OCI-LY3 (cell line): Measurements from ENCODE around the gene USP7.

Experiments
- H2AFZ ChIP-seq: fragments of 200-600, 300-600 bp; shearing (Covaris generic); 2 replicates; pipeline ENCODE4 v1.6.0; 2014; ENCODE audit warnings: antibody characterized with exemption, low read depth, low read length
- H3K27ac ChIP-seq: fragments of 200-600, 300-600 bp; sonication (generic); 2 replicates; pipeline ENCODE4 v1.5.1; 2014; ENCODE audit warnings: mild to moderate bottlenecking, low read length, moderate library complexity, mixed read lengths
- H3K27me3 ChIP-seq: fragments of 200-600, 300-600 bp; sonication (generic); 2 replicates; pipeline ENCODE4 v1.6.1; 2014; ENCODE audit warnings: low read depth, low read length, mixed read lengths
- H3K36me3 ChIP-seq: fragments of 200-600, 300-600 bp; sonication (generic); replicated peaks from 2 replicates; pipeline ENCODE3; 2014; ENCODE audit warnings: low read depth, low read length, mixed read lengths
- H3K4me1 ChIP-seq: fragments of 300-600, 200-600 bp; sonication (generic); 2 replicates; pipeline ENCODE4 v1.6.1; 2014; ENCODE audit warnings: low read length, mixed read lengths
- H3K4me2 ChIP-seq: fragments of 200-600, 300-600 bp; sonication (generic); 2 replicates; pipeline ENCODE4 v1.6.1; 2014; ENCODE audit warnings: low read length, mixed read lengths
- H3K4me3 ChIP-seq: fragments of 300-600, 200-600 bp; sonication (generic); 2 replicates; pipeline ENCODE4 v1.5.1; 2014; ENCODE audit warnings: antibody characterized with exemption, mild to moderate bottlenecking, low read length, moderate library complexity
- H3K79me2 ChIP-seq: fragments of 300-600, 200-600 bp; shearing (Covaris generic); 2 replicates; pipeline ENCODE4 v1.6.1; 2014; ENCODE audit warnings: mild to moderate bottlenecking, low read length, mixed read lengths
- H3K9ac ChIP-seq: fragments of 300-600, 200-600 bp; shearing (Covaris generic); 2 replicates; pipeline ENCODE4 v1.6.0; 2014; ENCODE audit warnings: mild to moderate bottlenecking, low read length, moderate library complexity
- H3K9me3 ChIP-seq: fragments of 200-600, 300-600 bp; shearing (Covaris generic); 2 replicates; pipeline ENCODE4 v1.6.1; 2014; ENCODE audit warnings: low read length, mixed read lengths; ENCODE audit not compliant: insufficient read depth
- H4K20me1 ChIP-seq: fragments of 200-600, 300-600 bp; sonication (generic); 2 replicates; pipeline ENCODE4 v1.6.1; 2016; ENCODE audit warnings: low read length, mixed read lengths; ENCODE audit not compliant: insufficient read depth
- EZH2phosphoT487 ChIP-seq: fragments of 200-600 bp; shearing (Covaris generic); IDR thresholded peaks from 2 replicates; pipeline ENCODE4 v1.6.1; 2018; ENCODE audit warnings: antibody characterized with exemption, mixed run types, low read depth
- TF ChIP-seq, protein P1 (sequence below): fragments of 200-600, 300-600 bp; sonication (generic); IDR thresholded peaks from 2 replicates; pipeline ENCODE4 v1.5.1; 2014; ENCODE audit warnings: antibody characterized with exemption, low read length, low read depth

USP7 gene

GRCh38 chr16:8953064-8953463 is 10.6 kb downstream of the USP7 start:
- no peaks in the 10 kb centered on the region for H3K27me3 ChIP-seq
- no peak for TF ChIP-seq EZH2phosphoT487
- TF ChIP-seq, protein P1, sequence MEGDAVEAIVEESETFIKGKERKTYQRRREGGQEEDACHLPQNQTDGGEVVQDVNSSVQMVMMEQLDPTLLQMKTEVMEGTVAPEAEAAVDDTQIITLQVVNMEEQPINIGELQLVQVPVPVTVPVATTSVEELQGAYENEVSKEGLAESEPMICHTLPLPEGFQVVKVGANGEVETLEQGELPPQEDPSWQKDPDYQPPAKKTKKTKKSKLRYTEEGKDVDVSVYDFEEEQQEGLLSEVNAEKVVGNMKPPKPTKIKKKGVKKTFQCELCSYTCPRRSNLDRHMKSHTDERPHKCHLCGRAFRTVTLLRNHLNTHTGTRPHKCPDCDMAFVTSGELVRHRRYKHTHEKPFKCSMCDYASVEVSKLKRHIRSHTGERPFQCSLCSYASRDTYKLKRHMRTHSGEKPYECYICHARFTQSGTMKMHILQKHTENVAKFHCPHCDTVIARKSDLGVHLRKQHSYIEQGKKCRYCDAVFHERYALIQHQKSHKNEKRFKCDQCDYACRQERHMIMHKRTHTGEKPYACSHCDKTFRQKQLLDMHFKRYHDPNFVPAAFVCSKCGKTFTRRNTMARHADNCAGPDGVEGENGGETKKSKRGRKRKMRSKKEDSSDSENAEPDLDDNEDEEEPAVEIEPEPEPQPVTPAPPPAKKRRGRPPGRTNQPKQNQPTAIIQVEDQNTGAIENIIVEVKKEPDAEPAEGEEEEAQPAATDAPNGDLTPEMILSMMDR = no peak
- H3K36me3 ChIP-seq = no peaks in the 10 kb centered on the region
- H4K20me1 ChIP-seq = peaks cover 95% of the 10 kb centered on the region
- H3K4me3 ChIP-seq = no peak overlapping the region
- H3K4me2 ChIP-seq = no peak overlapping the region
- no peaks in the 10 kb centered on the region for H3K9me3 ChIP-seq
- no peak overlapping the region for H3K27ac ChIP-seq
- no peak overlapping the region for H3K9ac ChIP-seq
- no peak overlapping the region for H2AFZ ChIP-seq
- H3K4me1 ChIP-seq = peaks cover 10% of the 10 kb centered on the region
- peaks cover 96% of the 10 kb centered on the region for H3K79me2 ChIP-seq

DNA sequence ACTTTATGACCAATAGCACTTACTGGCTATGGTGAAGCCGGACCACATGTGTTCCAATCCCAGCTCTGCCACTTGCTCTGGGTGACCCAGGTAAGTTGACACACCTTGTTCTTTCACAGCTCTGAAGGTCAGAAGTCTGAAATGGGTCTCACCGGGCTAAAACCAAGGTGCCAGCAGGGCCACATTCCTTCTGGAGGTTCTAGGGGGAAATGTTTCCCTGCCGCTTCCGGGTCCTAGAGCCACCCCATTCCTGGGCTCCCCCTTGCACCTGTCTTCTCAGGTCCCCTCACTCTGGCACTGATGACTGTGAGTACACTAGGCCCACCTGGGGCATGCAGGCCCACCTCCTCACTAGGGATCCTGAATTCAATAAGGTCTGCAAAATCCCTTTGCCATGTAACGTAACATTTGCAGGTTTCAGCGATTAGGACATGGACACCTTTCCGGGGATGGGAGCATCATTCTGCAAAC is 11.4 kb downstream of the USP7 start:
- H3K27ac ChIP-seq = no peak overlapping the region
- peaks cover 96% of the 10 kb centered on the region for H3K79me2 ChIP-seq
- H3K27me3 ChIP-seq = no peaks in the 10 kb centered on the region
- H3K9ac ChIP-seq = no peak overlapping the region
- no peaks in the 10 kb centered on the region for H3K9me3 ChIP-seq
- peaks cover 10% of the 10 kb centered on the region for H3K4me1 ChIP-seq
- H3K4me2 ChIP-seq = no peak overlapping the region
- TF ChIP-seq, protein P1 = no peak
- no peak for TF ChIP-seq EZH2phosphoT487
- H4K20me1 ChIP-seq = peaks cover 95% of the 10 kb centered on the region
- H3K36me3 ChIP-seq = no peaks in the 10 kb centered on the region
- H2AFZ ChIP-seq = no peak overlapping the region
- no peak overlapping the region for H3K4me3 ChIP-seq

DNA sequence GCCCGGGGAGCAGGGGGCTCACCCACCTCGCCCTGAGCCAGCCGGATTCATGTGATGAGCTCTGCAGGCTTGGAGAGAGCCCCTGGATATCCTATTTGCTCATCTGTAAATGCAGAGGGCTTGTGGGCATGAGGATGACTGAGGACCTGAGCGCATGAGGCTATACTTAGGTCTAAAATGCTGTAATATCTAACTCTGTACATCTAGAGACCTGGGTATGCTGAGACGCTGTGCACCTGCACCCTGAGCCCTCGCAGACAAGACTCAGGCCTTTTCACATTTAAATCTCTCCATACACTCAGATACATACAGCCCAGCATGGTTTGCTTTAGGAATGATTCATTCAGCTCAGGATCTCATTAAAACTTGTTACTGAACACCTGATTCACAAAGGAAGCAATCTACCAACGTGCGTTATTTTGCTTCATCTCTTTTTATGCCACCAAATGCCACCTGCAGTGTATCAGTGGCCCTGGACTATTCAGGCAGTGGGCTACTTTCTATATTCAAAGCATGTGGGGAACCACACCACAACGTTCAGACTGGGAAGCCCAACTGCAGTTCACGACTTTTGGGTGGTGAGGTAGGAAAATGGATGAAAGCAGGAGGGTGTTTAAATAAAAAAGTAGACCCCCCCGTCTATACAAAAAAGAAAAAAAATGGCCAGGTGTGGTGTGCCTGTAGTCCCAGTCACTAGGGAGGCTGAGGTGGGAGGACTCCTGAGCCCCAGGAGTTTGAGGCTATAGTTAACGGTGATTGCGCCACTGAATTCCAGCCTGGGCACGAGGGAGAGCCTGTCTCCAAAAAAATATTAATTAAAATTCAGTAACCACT is 12.0 kb downstream of the USP7 start:
- no peak overlapping the region for H3K4me3 ChIP-seq
- H3K79me2 ChIP-seq = peaks cover 96% of the 10 kb centered on the region
- no peak overlapping the region for H2AFZ ChIP-seq
- H3K4me2 ChIP-seq = no peak overlapping the region
- H3K9me3 ChIP-seq = no peaks in the 10 kb centered on the region
- H3K4me1 ChIP-seq = peaks cover 10% of the 10 kb centered on the region
- H4K20me1 ChIP-seq = peaks cover 95% of the 10 kb centered on the region
- H3K36me3 ChIP-seq = no peaks in the 10 kb centered on the region
- H3K27me3 ChIP-seq = no peaks in the 10 kb centered on the region
- H3K27ac ChIP-seq = no peak overlapping the region
- no peak for TF ChIP-seq EZH2phosphoT487
- TF ChIP-seq, protein P1 = no peak
- no peak overlapping the region for H3K9ac ChIP-seq

- Histone ChIP-seq H3K27me3 (no peaks in the 10 kb centered on the region), H3K4me2 (no peak overlapping the region)
These were observed 13.1 kb downstream of the USP7 start for GRCh38 chr16:8950580-8951077.

More at GRCh38 chr16:8950580-8951077, 13.1 kb downstream of the USP7 start:
- Histone ChIP-seq H4K20me1 (peaks cover 95% of the 10 kb centered on the region), H3K9ac (no peak overlapping the region), H3K4me1 (peaks cover 10% of the 10 kb centered on the region), H3K36me3 (no peaks in the 10 kb centered on the region), H2AFZ (no peak overlapping the region), H3K9me3 (no peaks in the 10 kb centered on the region), H3K79me2 (peaks cover 96% of the 10 kb centered on the region), H3K4me3 (no peak overlapping the region), H3K27ac (no peak overlapping the region)
- TF ChIP-seq EZH2phosphoT487 = no peak
- TF ChIP-seq, protein P1 = no peak
